Adrenal gland (tissue), 12 donors: ENCODE measurements around the gene CCDC169. TPM values are rescaled to one million over a fixed set of nuclear protein-coding genes. Genes with fewer than 3 reads are reported as not detected.

ENCODE experiments used
- DNase-seq, 7 donors: peaks; one replicate each; pipeline ENCODE4 v3.0.0-alpha.2; 2019 to 2020
- H3K27ac ChIP-seq, 5 donors: fragments of 200-600 bp; sonication (generic) in 4 of 5; 1 replicate in 3 of 5; 2 replicates in 2 of 5; pipeline versions ENCODE4 v1.5.1 to v1.8.0; 2016 to 2020; ENCODE audit warnings: mild to moderate bottlenecking in 1 of 5
- H3K27me3 ChIP-seq: fragments of 200-600 bp; 2 replicates; pipeline ENCODE4 v1.8.0; 2021
- H3K36me3 ChIP-seq, 2 donors: fragments of 200-600 bp; replicated peaks in 1 of 2; 1 replicate in 1 of 2; 2 replicates in 1 of 2; pipeline versions ENCODE4 v1.5.1 to v1.8.0; 2018 to 2022
- H3K4me1 ChIP-seq, 2 donors: fragments of 200-600 bp; replicated peaks in 1 of 2; 1 replicate in 1 of 2; 2 replicates in 1 of 2; pipeline versions ENCODE4 v1.5.1 to v1.8.0; 2018 to 2021
- H3K4me3 ChIP-seq, 4 donors: fragments of 200-600 bp; sonication (generic) in 3 of 4; one replicate each; pipeline ENCODE4 v1.5.1; 2016 to 2018
- H3K9me3 ChIP-seq, 3 donors: fragments of 200-600 bp; sonication (generic) in 1 of 3; replicated peaks in 1 of 3; 1 replicate in 2 of 3; 2 replicates in 1 of 3; pipeline versions ENCODE4 v1.5.1 to v1.8.0; 2016 to 2021
- POLR2A ChIP-seq, 2 donors: fragments of 450-650 bp; IDR thresholded peaks; one replicate each; pipeline ENCODE4 v1.6.1; 2017; ENCODE audit warnings: antibody characterized with exemption in 2 of 2, mild to moderate bottlenecking in 2 of 2, moderate library complexity in 1 of 2
- WGBS, 4 donors: extraction: QIAGEN DNeasy Blood & Tissue Kit in 2 of 4; methylation state at CpG; one replicate each; pipeline versions ENCODE4 v1.1.5 to v1.1.7; 2013 to 2017; 5-methylcytosine and 5-hydroxymethylcytosine counted together
- intact Hi-C, 2 donors: fragments of 100-400 bp; cut with DNase I; formaldehyde crosslinking; loops; one replicate each; pipeline versions ENCODE4 v1.14.1 to v1.15.0; 2022 to 2023
- polyA plus RNA-seq, 3 donors: library from polyadenylated mRNA; stranded (reverse); fragments of 200-250 nt in 2 of 3; fragments of 350-450 nt in 1 of 3; fragmentation: Illumina TruSeq in 1 of 3; extraction: RNeasy Lipid Tissue Mini Kit (QIAGEN cat#74804) in 1 of 3; gene quantifications; one replicate each; pipeline ENCODE4 v1.2.3, GENCODE V29; 2013 to 2014
- total RNA-seq, 9 donors: library from RNA; depleted of rRNA in 4 of 9; stranded (reverse); fragments of >200 nt in 4 of 9; fragments of 120-200 nt in 1 of 9; fragmentation: NEBNext Ultra II Directional in 1 of 9; extraction: Animal tissue kit (Norgen Biotek cat#: 25700) in 1 of 9; gene quantifications; one replicate each; pipeline versions ENCODE4 v1.1.0 to v1.2.4, GENCODE V29; 2013 to 2023
- TF ChIP-seq, protein P1 (sequence below), 6 experiments: fragments of 450-650 bp in 4 of 6; fragments of 200-600 bp in 2 of 6; sonication (generic) in 1 of 6; IDR thresholded peaks; 1 replicate in 5 of 6; 2 replicates in 1 of 6; pipeline versions ENCODE4 v1.5.1 to v1.8.0; 2016 to 2021; ENCODE audit warnings: antibody characterized with exemption in 6 of 6, mild to moderate bottlenecking in 2 of 6, moderate library complexity in 1 of 6
- donor health status: healthy with polysubstance abuse.
- donor health status: Bipolar disorder and iron deficiency.
- donor health status: DM: yes; HTN: yes; CAD: no.
- donor health status: DM: no; HTN: no; CAD: no.
- donor health status: DM: no; HTN: no; CAD: no.
- donor health status: DM: yes; HTN: yes; CAD: no.

The CCDC169 gene
- total and polyA plus RNA-seq, 12 donors, result 0.18 to 3.7 (median 1.7) TPM

DNA sequence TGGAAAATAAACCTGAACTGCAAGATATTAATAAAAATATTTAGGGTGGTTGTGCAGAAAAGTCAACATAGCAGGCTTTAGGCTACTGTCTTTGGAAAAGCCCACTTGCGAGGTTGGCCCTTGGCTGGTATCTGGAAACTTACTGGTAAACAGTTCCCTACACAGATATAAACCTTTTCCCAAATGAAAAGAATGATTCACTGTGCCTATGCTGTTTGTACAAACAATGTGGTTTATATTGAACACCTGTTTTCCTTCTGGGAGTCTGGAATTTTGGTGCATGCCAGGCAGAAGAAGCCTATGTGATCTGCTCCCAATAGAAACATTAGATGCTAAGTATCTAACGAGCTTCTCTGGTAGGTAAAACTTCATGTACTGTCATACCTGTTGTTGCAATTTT, 53.5 kb downstream of the CCDC169 start:
- 86 to 93% (median 90%) methylated on average over 2 of the region's 2 CpGs for WGBS, 4 donors

DNA sequence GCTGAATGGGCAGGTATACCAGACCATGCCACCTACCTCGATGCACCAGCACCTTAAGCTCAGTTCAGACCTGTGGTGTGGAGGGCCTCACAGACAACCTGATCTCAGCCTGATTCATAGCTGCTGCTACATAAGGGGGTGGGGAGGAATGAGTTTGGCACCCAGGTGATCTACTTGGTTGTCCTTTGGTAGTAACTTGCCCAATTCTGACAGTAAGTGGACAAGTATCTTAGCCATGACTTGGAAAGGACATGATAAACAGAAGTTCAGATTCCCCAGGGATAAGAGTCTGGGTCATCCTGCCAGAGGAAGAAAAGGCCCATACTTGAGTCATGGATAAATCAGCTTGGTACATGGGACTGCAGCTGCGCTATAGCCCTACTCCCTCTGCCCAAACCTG, 54.9 kb downstream of the CCDC169 start:
- Histone ChIP-seq H3K4me1 (no peaks in the 10 kb centered on the region), H3K4me3 (no peak overlapping the region), H3K9me3 (no peaks in the 10 kb centered on the region), H3K36me3 (no peaks in the 10 kb centered on the region), H3K27ac (no peak overlapping the region), H3K27me3 (no peaks in the 10 kb centered on the region)
- intact Hi-C loops, result no loop called here
- 84 to 100% (median 95%) methylated on average over 2 of the region's 2 CpGs for WGBS, 4 donors
- TF ChIP-seq, protein P1, sequence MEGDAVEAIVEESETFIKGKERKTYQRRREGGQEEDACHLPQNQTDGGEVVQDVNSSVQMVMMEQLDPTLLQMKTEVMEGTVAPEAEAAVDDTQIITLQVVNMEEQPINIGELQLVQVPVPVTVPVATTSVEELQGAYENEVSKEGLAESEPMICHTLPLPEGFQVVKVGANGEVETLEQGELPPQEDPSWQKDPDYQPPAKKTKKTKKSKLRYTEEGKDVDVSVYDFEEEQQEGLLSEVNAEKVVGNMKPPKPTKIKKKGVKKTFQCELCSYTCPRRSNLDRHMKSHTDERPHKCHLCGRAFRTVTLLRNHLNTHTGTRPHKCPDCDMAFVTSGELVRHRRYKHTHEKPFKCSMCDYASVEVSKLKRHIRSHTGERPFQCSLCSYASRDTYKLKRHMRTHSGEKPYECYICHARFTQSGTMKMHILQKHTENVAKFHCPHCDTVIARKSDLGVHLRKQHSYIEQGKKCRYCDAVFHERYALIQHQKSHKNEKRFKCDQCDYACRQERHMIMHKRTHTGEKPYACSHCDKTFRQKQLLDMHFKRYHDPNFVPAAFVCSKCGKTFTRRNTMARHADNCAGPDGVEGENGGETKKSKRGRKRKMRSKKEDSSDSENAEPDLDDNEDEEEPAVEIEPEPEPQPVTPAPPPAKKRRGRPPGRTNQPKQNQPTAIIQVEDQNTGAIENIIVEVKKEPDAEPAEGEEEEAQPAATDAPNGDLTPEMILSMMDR (IDR thresholded peaks at IDR 0.05), result no peak
- no peak for TF ChIP-seq POLR2A (IDR thresholded peaks at IDR 0.05)
- no peak for DNase-seq

More for the DNA sequence above, 53.5 kb downstream of the CCDC169 start:
- intact Hi-C loops, result no loop called here
- Histone ChIP-seq H3K27ac (no peak overlapping the region), H3K36me3 (no peaks in the 10 kb centered on the region), H3K27me3 (no peaks in the 10 kb centered on the region), H3K9me3 (no peaks in the 10 kb centered on the region), H3K4me1 (no peaks in the 10 kb centered on the region), H3K4me3 (no peak overlapping the region)
- no peak for DNase-seq
- TF ChIP-seq, protein P1 (IDR thresholded peaks at IDR 0.05), result no peak
- no peak for TF ChIP-seq POLR2A (IDR thresholded peaks at IDR 0.05)

DNA sequence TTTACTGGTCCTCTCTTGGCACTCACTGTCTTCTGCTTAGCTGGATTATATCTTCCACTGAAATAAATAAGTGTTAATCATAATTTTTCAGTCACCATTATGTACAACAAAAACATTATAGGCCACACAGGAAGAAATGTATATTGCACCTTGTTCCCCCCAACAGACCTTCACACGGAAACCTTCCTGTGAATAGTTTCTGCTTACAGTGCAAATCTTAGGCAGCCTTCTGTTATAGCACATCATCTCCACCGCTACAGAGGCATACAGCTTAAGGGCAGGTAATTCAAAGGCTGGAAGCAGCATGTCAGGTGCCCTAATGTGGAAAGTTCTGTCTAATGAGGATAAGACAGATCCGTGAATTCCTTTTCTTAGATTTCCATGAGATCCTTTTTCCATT, 66.4 kb downstream of the CCDC169 start:
- Histone ChIP-seq H3K9me3 (peaks cover 0 to 14% (median 0%) of the 10 kb centered on the region in 3 donors), H3K27ac (no peak overlapping the region), H3K36me3 (no peaks in the 10 kb centered on the region), H3K4me3 (no peak overlapping the region), H3K4me1 (no peaks in the 10 kb centered on the region), H3K27me3 (no peaks in the 10 kb centered on the region)
- no peak for DNase-seq
- WGBS, 4 donors, result 76 to 89% (median 78%) methylated on average over 3 of the region's 3 CpGs
- no peak for TF ChIP-seq POLR2A (IDR thresholded peaks at IDR 0.05)
- TF ChIP-seq, protein P1 (IDR thresholded peaks at IDR 0.05), result no peak
- intact Hi-C loops, result no loop called here

DNA sequence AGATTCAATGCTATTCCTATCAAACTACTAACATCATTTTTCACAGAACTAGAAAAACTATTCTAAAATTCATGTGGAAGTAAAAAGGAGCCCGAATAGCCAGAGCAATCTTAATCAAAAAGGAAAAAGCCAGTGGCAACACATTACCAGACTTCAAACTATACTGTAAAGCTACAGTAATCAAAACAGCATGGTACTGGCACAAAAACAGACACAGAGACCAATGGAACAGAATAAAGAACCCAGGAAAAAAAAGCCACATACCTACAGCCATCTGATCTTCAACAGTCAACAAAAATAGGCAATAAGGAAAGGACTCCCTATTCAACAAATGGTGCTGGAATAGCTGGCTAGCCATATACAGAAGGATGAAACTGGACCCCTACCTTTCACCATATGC, 72.9 kb downstream of the CCDC169 start:
- H3K27ac ChIP-seq, result no peak overlapping the region
- WGBS, 4 donors, result 26 to 73% (median 62%) methylated on average over 1 of the region's 1 CpG
- DNase-seq, result no peak
- TF ChIP-seq POLR2A (IDR thresholded peaks at IDR 0.05), result no peak
- H3K27me3 ChIP-seq, result no peaks in the 10 kb centered on the region
- H3K4me1 ChIP-seq, result no peaks in the 10 kb centered on the region
- intact Hi-C loops, result no loop called here
- H3K9me3 ChIP-seq, result peaks cover 0 to 6% (median 0%) of the 10 kb centered on the region in 3 donors
- no peak overlapping the region for H3K4me3 ChIP-seq
- no peaks in the 10 kb centered on the region for H3K36me3 ChIP-seq

DNA sequence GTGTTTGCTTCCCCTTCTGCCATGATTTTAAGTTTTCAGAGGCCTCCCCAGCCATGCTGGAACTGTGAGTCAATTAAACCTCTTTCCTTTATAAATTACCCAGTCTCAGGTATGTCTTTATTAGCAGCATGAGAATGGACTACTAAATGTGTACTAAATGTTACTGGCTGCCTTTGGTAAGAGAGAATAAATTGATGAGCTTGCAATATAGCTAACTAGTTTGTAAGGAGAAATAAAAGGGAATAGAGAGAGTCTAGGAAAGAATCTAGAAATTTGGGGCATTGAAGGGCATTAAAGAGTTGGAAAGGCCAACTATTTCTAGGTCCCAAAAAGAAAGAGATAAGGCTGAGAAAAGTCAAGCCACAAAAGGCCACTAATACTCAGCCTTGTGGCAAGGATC, 77.7 kb downstream of the CCDC169 start:
- Histone ChIP-seq H3K4me3 (no peak overlapping the region), H3K4me1 (no peaks in the 10 kb centered on the region), H3K27ac (no peak overlapping the region), H3K27me3 (no peaks in the 10 kb centered on the region), H3K9me3 (peaks cover 0 to 6% (median 0%) of the 10 kb centered on the region in 3 donors), H3K36me3 (no peaks in the 10 kb centered on the region)
- TF ChIP-seq, protein P1 (IDR thresholded peaks at IDR 0.05), result no peak
- no peak for TF ChIP-seq POLR2A (IDR thresholded peaks at IDR 0.05)
- intact Hi-C loops, result no loop called here
- DNase-seq, result no peak
